Pancreas (tissue), 10 donors: ENCODE data around the gene ACOXL. TPM values are rescaled to one million over a fixed set of nuclear protein-coding genes. Genes with fewer than 3 reads are reported as not detected.

Source experiments
- ATAC-seq, 4 donors: fragments of 200-7000 bp; cut with Tn5 transposase; one replicate each; pipeline versions ENCODE4 v1.8.0 to v1.9.1; 2020; ENCODE audit warnings: mild to moderate bottlenecking in 4 of 4, moderate library complexity in 4 of 4
- DNase-seq, 6 donors: peaks; one replicate each; pipeline ENCODE4 v3.0.0-alpha.2; 2020
- FAIRE-seq: peaks from 2 replicates; lab custom pipeline; 2012; peaks lifted over from hg19 to GRCh38; lab: Jason Lieb, UNC
- H3K27ac ChIP-seq, 4 donors: fragments of 200-600 bp; sonication (generic); 1 replicate in 3 of 4; 2 replicates in 1 of 4; pipeline versions ENCODE4 v1.5.0 to v1.8.0; 2020
- H3K27me3 ChIP-seq, 4 donors: fragments of 200-600 bp; one replicate each; pipeline ENCODE4 v1.8.0; 2021
- H3K36me3 ChIP-seq, 3 donors: fragments of 200-600 bp; sonication (generic) in 1 of 3; one replicate each; pipeline versions ENCODE4 v1.5.0 to v1.8.0; 2020 to 2021
- H3K4me1 ChIP-seq, 3 donors: fragments of 200-600 bp; one replicate each; pipeline ENCODE4 v1.8.0; 2021
- H3K4me3 ChIP-seq, 4 donors: fragments of 200-600 bp; sonication (generic) in 2 of 4; one replicate each; pipeline versions ENCODE4 v1.5.0 to v1.8.0; 2020 to 2021
- H3K9me3 ChIP-seq, 4 donors: fragments of 200-600 bp; one replicate each; pipeline ENCODE4 v1.8.0; 2021
- WGBS, 2 donors: extraction: QIAGEN DNeasy Blood & Tissue Kit; methylation state at CpG; one replicate each; pipeline ENCODE4 v1.1.7; 2013; 5-methylcytosine and 5-hydroxymethylcytosine counted together
- intact Hi-C, 3 donors: fragments of 100-400 bp; cut with DNase I; formaldehyde crosslinking; loops; one replicate each; pipeline versions ENCODE4 v1.11.1 to v1.14.2; 2022
- polyA plus RNA-seq, 2 donors: library from polyadenylated mRNA; stranded (reverse); fragments of 200-250 nt; gene quantifications; one replicate each; pipeline ENCODE4 v1.2.3, GENCODE V29; 2013
- total RNA-seq, 6 donors: library from RNA; stranded (reverse); fragmentation: NEBNext Ultra II Directional in 4 of 6; extraction: Animal tissue kit (Norgen Biotek cat#: 25700) in 4 of 6; gene quantifications; one replicate each; pipeline versions ENCODE4 v1.2.1 to v1.2.4, GENCODE V29; 2021 to 2023
- TF ChIP-seq, protein P1 (sequence below), 4 donors: fragments of 200-600 bp; sonication (generic) in 3 of 4; IDR thresholded peaks; one replicate each; pipeline versions ENCODE4 v1.5.0 to v1.8.0; 2021; ENCODE audit warnings: antibody characterized with exemption in 4 of 4
- donor health status: healthy with polysubstance abuse.
- donor health status: DM: no; HTN: no; CAD: no; lungs with moderate emphysema.
- donor health status: DM: no; HTN: no; CAD: no.
- donor health status: control.
- donor health status: control.
- donor health status: Bipolar disorder and iron deficiency.
- donor health status: DM: yes; HTN: yes; CAD: no.
- donor health status: DM: no; HTN: no; CAD: no.
- donor health status: DM: no; HTN: no; CAD: no.
- donor health status: DM: yes; HTN: yes; CAD: no.

The ACOXL gene
- total and polyA plus RNA-seq, 8 donors, result 0.06 to 0.75 (median 0.21) TPM; not detected in 2

DNA sequence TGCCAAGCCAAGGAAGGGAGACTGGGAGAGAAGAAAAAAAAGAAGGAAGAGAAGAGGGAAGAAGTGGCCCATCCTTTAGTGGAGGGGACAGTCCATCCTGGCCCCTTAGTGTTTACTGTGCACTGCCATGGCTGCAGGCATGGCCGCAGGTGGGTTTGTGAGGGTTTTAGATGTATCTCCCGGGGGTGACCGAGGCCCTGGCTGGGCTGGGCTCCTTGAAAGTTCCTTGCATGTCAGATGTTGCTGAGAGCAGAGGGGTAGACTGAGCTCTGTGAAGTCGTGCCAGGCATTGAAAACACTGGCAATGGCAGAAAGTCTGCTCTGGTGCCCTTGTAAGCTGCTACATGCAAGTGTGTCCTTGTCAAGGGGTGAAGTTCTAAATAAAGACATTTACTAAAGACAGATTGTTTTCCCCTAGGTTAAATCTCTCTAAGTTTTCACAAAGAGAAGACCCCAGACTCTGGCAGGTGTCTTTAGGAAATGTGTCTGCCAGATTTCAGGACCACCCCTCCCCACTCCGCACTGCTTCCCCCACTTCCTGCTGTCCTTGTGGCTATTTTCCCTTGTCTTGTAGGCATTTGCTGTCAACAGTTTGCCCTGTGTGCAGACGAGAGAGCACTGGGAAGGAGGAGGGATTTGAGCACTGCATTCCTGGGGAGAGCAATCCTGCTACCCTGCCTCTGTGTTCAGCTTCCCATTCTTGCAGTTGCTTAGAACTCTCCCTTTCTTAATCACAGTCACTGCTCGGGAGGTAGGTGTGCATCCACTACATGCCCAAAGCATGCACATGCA, 68.4 kb downstream of the ACOXL start:
- Histone ChIP-seq H3K27ac (no peak overlapping the region), H3K27me3 (peaks cover 0 to 18% (median 4%) of the 10 kb centered on the region in 4 donors), H3K9me3 (no peaks in the 10 kb centered on the region), H3K36me3 (no peaks in the 10 kb centered on the region), H3K4me3 (no peak overlapping the region), H3K4me1 (peaks cover 0 to 4% (median 0%) of the 10 kb centered on the region in 3 donors)
- WGBS, 2 donors, result 54 to 73% methylated on average over 7 of the region's 7 CpGs
- FAIRE-seq (no peak), ATAC-seq (no peak), DNase-seq (no peak)
- intact Hi-C loops, result no loop called here
- TF ChIP-seq, protein P1, sequence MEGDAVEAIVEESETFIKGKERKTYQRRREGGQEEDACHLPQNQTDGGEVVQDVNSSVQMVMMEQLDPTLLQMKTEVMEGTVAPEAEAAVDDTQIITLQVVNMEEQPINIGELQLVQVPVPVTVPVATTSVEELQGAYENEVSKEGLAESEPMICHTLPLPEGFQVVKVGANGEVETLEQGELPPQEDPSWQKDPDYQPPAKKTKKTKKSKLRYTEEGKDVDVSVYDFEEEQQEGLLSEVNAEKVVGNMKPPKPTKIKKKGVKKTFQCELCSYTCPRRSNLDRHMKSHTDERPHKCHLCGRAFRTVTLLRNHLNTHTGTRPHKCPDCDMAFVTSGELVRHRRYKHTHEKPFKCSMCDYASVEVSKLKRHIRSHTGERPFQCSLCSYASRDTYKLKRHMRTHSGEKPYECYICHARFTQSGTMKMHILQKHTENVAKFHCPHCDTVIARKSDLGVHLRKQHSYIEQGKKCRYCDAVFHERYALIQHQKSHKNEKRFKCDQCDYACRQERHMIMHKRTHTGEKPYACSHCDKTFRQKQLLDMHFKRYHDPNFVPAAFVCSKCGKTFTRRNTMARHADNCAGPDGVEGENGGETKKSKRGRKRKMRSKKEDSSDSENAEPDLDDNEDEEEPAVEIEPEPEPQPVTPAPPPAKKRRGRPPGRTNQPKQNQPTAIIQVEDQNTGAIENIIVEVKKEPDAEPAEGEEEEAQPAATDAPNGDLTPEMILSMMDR (IDR thresholded peaks at IDR 0.05), result no peak

DNA sequence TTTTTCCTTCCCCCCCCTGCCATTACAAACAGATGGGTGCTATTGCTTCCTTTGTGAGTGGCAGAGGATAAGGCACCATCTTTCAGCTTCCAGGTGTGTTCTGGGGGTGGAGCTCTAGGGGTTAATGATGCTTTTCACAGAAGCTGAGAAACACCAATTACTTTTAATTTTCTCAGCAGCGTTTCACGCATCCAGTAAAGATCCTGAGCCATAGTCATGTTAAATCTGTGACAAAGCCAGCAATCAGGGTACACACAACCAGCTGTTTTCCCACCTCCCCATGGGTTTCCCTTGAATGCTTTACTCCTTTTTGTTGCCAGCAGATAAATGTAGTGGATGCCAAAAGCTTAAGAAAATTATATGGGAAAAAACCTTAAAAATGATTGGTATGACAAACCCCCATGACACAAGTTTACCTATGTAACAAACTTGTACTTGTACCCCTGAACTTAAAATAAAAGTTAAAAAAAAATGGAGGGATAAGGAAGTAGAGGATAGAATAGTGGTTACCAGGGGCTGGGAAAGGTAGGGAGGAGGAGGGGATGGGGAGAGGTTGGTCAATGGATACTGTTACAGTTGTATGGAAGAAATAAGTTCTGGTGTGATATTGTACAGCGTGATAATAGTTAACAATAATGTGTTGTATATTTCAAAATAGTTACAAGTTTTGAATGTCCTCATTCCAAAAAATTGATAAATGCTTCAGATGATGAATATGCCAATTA, 70.0 kb downstream of the ACOXL start:
- FAIRE-seq (no peak), ATAC-seq (no peak), DNase-seq (no peak)
- H3K27me3 ChIP-seq, result peaks cover 0 to 18% (median 4%) of the 10 kb centered on the region in 4 donors
- no peaks in the 10 kb centered on the region for H3K4me1 ChIP-seq
- H3K9me3 ChIP-seq, result no peaks in the 10 kb centered on the region
- intact Hi-C loops, result no loop called here
- H3K27ac ChIP-seq, result no peak overlapping the region
- no peak overlapping the region for H3K4me3 ChIP-seq
- TF ChIP-seq, protein P1 (IDR thresholded peaks at IDR 0.05), result no peak
- 54 to 58% methylated on average over 3 of the region's 3 CpGs for WGBS, 2 donors
- H3K36me3 ChIP-seq, result no peaks in the 10 kb centered on the region

DNA sequence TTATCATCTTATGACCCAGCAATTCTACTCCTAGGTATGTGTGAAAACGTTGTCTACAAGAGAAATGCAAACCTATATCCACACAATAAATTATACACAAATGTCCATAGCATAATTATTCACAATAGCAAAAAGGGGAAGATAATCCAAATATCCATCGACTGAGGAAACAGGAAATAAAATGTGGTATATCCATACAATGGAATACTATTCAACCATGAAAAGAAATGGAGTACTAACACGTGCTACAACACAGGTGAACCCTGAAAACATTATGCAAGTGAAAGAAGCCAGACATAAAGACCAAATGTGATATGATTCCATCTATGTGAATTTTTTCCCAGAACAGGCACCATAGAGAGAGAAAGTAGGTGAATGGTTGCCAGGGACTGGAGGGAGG, 72.1 kb downstream of the ACOXL start:
- DNase-seq, result no peak
- intact Hi-C loops, result no loop called here
- H3K27ac ChIP-seq, result no peak overlapping the region
- H3K4me3 ChIP-seq, result no peak overlapping the region
- WGBS, 2 donors, result 65 to 82% methylated on average over 3 of the region's 3 CpGs
- H3K9me3 ChIP-seq, result no peaks in the 10 kb centered on the region
- TF ChIP-seq, protein P1 (IDR thresholded peaks at IDR 0.05), result no peak
- FAIRE-seq, result no peak
- no peaks in the 10 kb centered on the region for H3K4me1 ChIP-seq
- no peaks in the 10 kb centered on the region for H3K36me3 ChIP-seq
- ATAC-seq, result no peak
- peaks cover 0 to 9% (median 4%) of the 10 kb centered on the region in 4 donors for H3K27me3 ChIP-seq

DNA sequence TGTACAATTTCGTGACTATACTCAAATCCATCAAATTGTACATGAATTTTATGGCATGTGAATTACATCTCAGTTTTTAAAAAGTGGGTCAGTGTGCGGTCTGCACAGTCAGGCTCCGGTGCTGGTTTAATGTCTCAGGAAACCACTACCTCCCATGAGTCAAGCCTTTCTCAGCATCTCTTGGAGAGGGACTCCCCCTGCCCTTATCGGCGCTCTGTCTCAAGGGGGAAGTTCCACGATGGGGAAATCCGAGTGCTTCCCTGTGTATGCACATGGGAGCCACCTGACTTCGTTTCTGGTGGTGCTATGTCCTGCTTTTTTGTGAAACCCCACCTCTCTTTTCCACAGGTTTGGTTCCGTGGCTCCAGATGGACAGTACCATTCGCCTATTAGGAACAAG, 72.5 kb downstream of the ACOXL start:
- Histone ChIP-seq H3K27ac (no peak overlapping the region), H3K4me1 (no peaks in the 10 kb centered on the region), H3K36me3 (no peaks in the 10 kb centered on the region), H3K9me3 (no peaks in the 10 kb centered on the region), H3K27me3 (peaks cover 0 to 7% (median 2%) of the 10 kb centered on the region in 4 donors), H3K4me3 (no peak overlapping the region)
- WGBS, 2 donors, result 80 to 86% methylated on average over 10 of the region's 10 CpGs
- DNase-seq, result no peak
- TF ChIP-seq, protein P1 (IDR thresholded peaks at IDR 0.05), result no peak
- ATAC-seq, result no peak
- FAIRE-seq, result no peak
- intact Hi-C loops, result no loop called here
